Measurements from ENCODE around the gene AKR1C2. TPM values are rescaled to one million over a fixed set of nuclear protein-coding genes. Genes with fewer than 3 reads are reported as not detected.
A peak's percentile ranks its signal among the peaks of the same experiment; 100 is the strongest.
"Not testable (repeated sequence)": the region's sequence is repeated elsewhere in the genome, so short reads cannot be mapped to it uniquely, and the experiment has no call there.

Gene AKR1C2
- total and polyA plus RNA-seq, 4 donors = 44.7 to 121 (median 53.8) TPM

- H3K4me3 ChIP-seq (ENCODE audit: low read length in 2 of 2); ATAC-seq (ENCODE audit: low FRiP score); H3K4me1 ChIP-seq (ENCODE audit: control insufficient read depth in 1 of 2, insufficient read depth in 2 of 2, low read length in 2 of 2); H3K9me3 ChIP-seq (ENCODE audit: control insufficient read depth, low read length); H3K36me3 ChIP-seq (ENCODE audit: control insufficient read depth in 1 of 2, insufficient read depth in 2 of 2, low read length in 1 of 2); intact Hi-C loops (cut with DNase I); DNase-seq; H3K27me3 ChIP-seq (ENCODE audit: control insufficient read depth in 1 of 2, insufficient read depth in 2 of 2, low read length in 1 of 2); H3K27ac ChIP-seq (ENCODE audit: low read depth in 1 of 2, low read length in 2 of 2): not testable (repeated sequence)
- 88 to 96% methylated on average over 6 of the region's 6 CpGs for WGBS, 2 donors
These were observed 15.5 kb downstream of the AKR1C2 start for GRCh38 chr10:4988000-4988641.

GRCh38 chr10:4984971-4985594 is 18.6 kb downstream of the AKR1C2 start:
- no peak for ATAC-seq (ENCODE audit: low FRiP score)
- Histone ChIP-seq H3K36me3 (ENCODE audit: control insufficient read depth in 1 of 2, insufficient read depth in 2 of 2, low read length in 1 of 2) (no peaks in the 10 kb centered on the region), H3K4me3 (ENCODE audit: low read length in 2 of 2) (no peak overlapping the region), H3K27ac (ENCODE audit: low read depth in 1 of 2, low read length in 2 of 2) (peak overlapping the region in 1 of 2 donors; percentile 11), H3K9me3 (ENCODE audit: control insufficient read depth, low read length) (no peaks in the 10 kb centered on the region), H3K4me1 (ENCODE audit: control insufficient read depth in 1 of 2, insufficient read depth in 2 of 2, low read length in 2 of 2) (peaks cover 0 to 2% of the 10 kb centered on the region in 2 donors), H3K27me3 (ENCODE audit: control insufficient read depth in 1 of 2, insufficient read depth in 2 of 2, low read length in 1 of 2) (no peaks in the 10 kb centered on the region)
- no peak for DNase-seq
- intact Hi-C loops (cut with DNase I) = no loop called here
- 21 to 22% methylated on average over 7 of the region's 7 CpGs for WGBS, 2 donors

GRCh38 chr10:4984223-4984622 is 19.4 kb downstream of the AKR1C2 start:
- no peak for ATAC-seq (ENCODE audit: low FRiP score)
- Histone ChIP-seq H3K4me3 (ENCODE audit: low read length in 2 of 2) (no peak overlapping the region), H3K9me3 (ENCODE audit: control insufficient read depth, low read length) (no peaks in the 10 kb centered on the region), H3K36me3 (ENCODE audit: control insufficient read depth in 1 of 2, insufficient read depth in 2 of 2, low read length in 1 of 2) (no peaks in the 10 kb centered on the region), H3K27ac (ENCODE audit: low read depth in 1 of 2, low read length in 2 of 2) (no peak overlapping the region), H3K4me1 (ENCODE audit: control insufficient read depth in 1 of 2, insufficient read depth in 2 of 2, low read length in 2 of 2) (peaks cover 0 to 2% of the 10 kb centered on the region in 2 donors), H3K27me3 (ENCODE audit: control insufficient read depth in 1 of 2, insufficient read depth in 2 of 2, low read length in 1 of 2) (no peaks in the 10 kb centered on the region)
- intact Hi-C loops (cut with DNase I) = no loop called here
- no peak for DNase-seq
- WGBS, 2 donors = 96% methylated on average over 10 of the region's 10 CpGs

GRCh38 chr10:4983615-4984216 is 19.9 kb downstream of the AKR1C2 start:
- Histone ChIP-seq H3K36me3 (ENCODE audit: control insufficient read depth in 1 of 2, insufficient read depth in 2 of 2, low read length in 1 of 2) (no peaks in the 10 kb centered on the region), H3K9me3 (ENCODE audit: control insufficient read depth, low read length) (no peaks in the 10 kb centered on the region), H3K4me3 (ENCODE audit: low read length in 2 of 2) (no peak overlapping the region), H3K4me1 (ENCODE audit: control insufficient read depth in 1 of 2, insufficient read depth in 2 of 2, low read length in 2 of 2) (peaks cover 0 to 2% of the 10 kb centered on the region in 2 donors), H3K27me3 (ENCODE audit: control insufficient read depth in 1 of 2, insufficient read depth in 2 of 2, low read length in 1 of 2) (no peaks in the 10 kb centered on the region), H3K27ac (ENCODE audit: low read depth in 1 of 2, low read length in 2 of 2) (no peak overlapping the region)
- no peak for ATAC-seq (ENCODE audit: low FRiP score)
- WGBS, 2 donors = 96 to 99% methylated on average over 5 of the region's 5 CpGs
- DNase-seq = no peak
- intact Hi-C loops (cut with DNase I) = no loop called here

GRCh38 chr10:4982764-4983226 is 20.9 kb downstream of the AKR1C2 start:
- Histone ChIP-seq H3K9me3 (ENCODE audit: control insufficient read depth, low read length) (no peaks in the 10 kb centered on the region), H3K4me3 (ENCODE audit: low read length in 2 of 2) (no peak overlapping the region), H3K27me3 (ENCODE audit: control insufficient read depth in 1 of 2, insufficient read depth in 2 of 2, low read length in 1 of 2) (no peaks in the 10 kb centered on the region), H3K27ac (ENCODE audit: low read depth in 1 of 2, low read length in 2 of 2) (peak overlapping the region in 1 of 2 donors; percentile 46), H3K4me1 (ENCODE audit: control insufficient read depth in 1 of 2, insufficient read depth in 2 of 2, low read length in 2 of 2) (peaks cover 0 to 2% of the 10 kb centered on the region in 2 donors), H3K36me3 (ENCODE audit: control insufficient read depth in 1 of 2, insufficient read depth in 2 of 2, low read length in 1 of 2) (no peaks in the 10 kb centered on the region)
- DNase-seq (peak in 1 of 2 donors; percentile 71), ATAC-seq (ENCODE audit: low FRiP score) (peak; percentile 19)
- WGBS, 2 donors = 54 to 57% methylated on average over 9 of the region's 9 CpGs
- intact Hi-C loops (cut with DNase I) = no loop called here

GRCh38 chr10:4981722-4982471 is 21.8 kb downstream of the AKR1C2 start:
- ATAC-seq (ENCODE audit: low FRiP score) = no peak

GRCh38 chr10:4980793-4981192 is 22.9 kb downstream of the AKR1C2 start:
- H3K4me3 ChIP-seq (ENCODE audit: low read length in 2 of 2) = no peak overlapping the region
- intact Hi-C loops (cut with DNase I) = no loop called here
- no peaks in the 10 kb centered on the region for H3K9me3 ChIP-seq (ENCODE audit: control insufficient read depth, low read length)
- DNase-seq (no peak), ATAC-seq (ENCODE audit: low FRiP score) (no peak)
- H3K4me1 ChIP-seq (ENCODE audit: control insufficient read depth in 1 of 2, insufficient read depth in 2 of 2, low read length in 2 of 2) = peaks cover 0 to 2% of the 10 kb centered on the region in 2 donors
- no peaks in the 10 kb centered on the region for H3K27me3 ChIP-seq (ENCODE audit: control insufficient read depth in 1 of 2, insufficient read depth in 2 of 2, low read length in 1 of 2)
- H3K36me3 ChIP-seq (ENCODE audit: control insufficient read depth in 1 of 2, insufficient read depth in 2 of 2, low read length in 1 of 2) = no peaks in the 10 kb centered on the region
- 84 to 87% methylated on average over 2 of the region's 2 CpGs for WGBS, 2 donors
- H3K27ac ChIP-seq (ENCODE audit: low read depth in 1 of 2, low read length in 2 of 2) = no peak overlapping the region

More at GRCh38 chr10:4981722-4982471, 21.8 kb downstream of the AKR1C2 start:
- Histone ChIP-seq H3K4me1 (ENCODE audit: control insufficient read depth in 1 of 2, insufficient read depth in 2 of 2, low read length in 2 of 2) (peaks cover 0 to 2% of the 10 kb centered on the region in 2 donors), H3K27me3 (ENCODE audit: control insufficient read depth in 1 of 2, insufficient read depth in 2 of 2, low read length in 1 of 2) (no peaks in the 10 kb centered on the region), H3K27ac (ENCODE audit: low read depth in 1 of 2, low read length in 2 of 2) (peak overlapping the region in 1 of 2 donors; percentile 56), H3K36me3 (ENCODE audit: control insufficient read depth in 1 of 2, insufficient read depth in 2 of 2, low read length in 1 of 2) (no peaks in the 10 kb centered on the region), H3K9me3 (ENCODE audit: control insufficient read depth, low read length) (no peaks in the 10 kb centered on the region), H3K4me3 (ENCODE audit: low read length in 2 of 2) (no peak overlapping the region)
- no peak for DNase-seq
- intact Hi-C loops (cut with DNase I) = no loop called here
- WGBS, 2 donors = 83 to 84% methylated on average over 14 of the region's 14 CpGs

- Histone ChIP-seq H3K36me3 (ENCODE audit: control insufficient read depth in 1 of 2, insufficient read depth in 2 of 2, low read length in 1 of 2) (no peaks in the 10 kb centered on the region), H3K4me1 (ENCODE audit: control insufficient read depth in 1 of 2, insufficient read depth in 2 of 2, low read length in 2 of 2) (peaks cover 0 to 2% of the 10 kb centered on the region in 2 donors), H3K9me3 (ENCODE audit: control insufficient read depth, low read length) (no peaks in the 10 kb centered on the region), H3K4me3 (ENCODE audit: low read length in 2 of 2) (no peak overlapping the region), H3K27me3 (ENCODE audit: control insufficient read depth in 1 of 2, insufficient read depth in 2 of 2, low read length in 1 of 2) (no peaks in the 10 kb centered on the region), H3K27ac (ENCODE audit: low read depth in 1 of 2, low read length in 2 of 2) (no peak overlapping the region)
- intact Hi-C loops (cut with DNase I) = no loop called here
- ATAC-seq (ENCODE audit: low FRiP score) (no peak), DNase-seq (no peak)
- 96% methylated on average over 4 of the region's 4 CpGs for WGBS, 2 donors
These were observed 24.8 kb downstream of the AKR1C2 start for GRCh38 chr10:4978870-4979269.
